GM18868 (cell line): ENCODE data around the gene ITCH.

Source experiments
- ATAC-seq: cut with Tn5 transposase; IDR thresholded peaks from one replicate; pipeline ENCODE4 v1.9.1; 2021; ENCODE audit warnings: mild to moderate bottlenecking, moderate library complexity; ENCODE audit not compliant: unreplicated experiment

The ITCH gene

GRCh38 chr20:34526466-34526865 lies 163.4 kb downstream of the ITCH start:
- ATAC-seq = no peak

GRCh38 chr20:34527016-34527415 lies 163.9 kb downstream of the ITCH start:
- ATAC-seq = no peak

DNA sequence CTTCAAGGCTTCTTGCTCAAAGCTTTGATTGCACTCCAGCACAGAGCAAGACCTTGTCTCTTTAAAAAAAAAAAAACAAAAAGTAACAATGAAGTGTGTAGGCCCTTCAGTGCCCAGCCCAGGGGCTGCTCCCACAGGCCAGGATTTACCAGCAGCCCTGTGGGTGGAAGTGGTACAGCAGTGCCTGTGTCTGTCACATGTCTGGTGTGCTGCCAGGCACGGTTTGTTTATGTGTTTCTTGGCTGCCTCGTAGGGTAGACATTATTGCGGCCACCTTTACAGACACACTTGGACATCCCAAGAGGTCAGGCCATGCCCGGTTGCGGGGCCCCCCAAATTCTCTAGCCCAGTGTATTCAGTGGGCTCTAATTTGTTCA lies 165.8 kb downstream of the ITCH start:
- ATAC-seq = no peak

GRCh38 chr20:34529742-34530141 lies 166.7 kb downstream of the ITCH start:
- ATAC-seq = no peak

DNA sequence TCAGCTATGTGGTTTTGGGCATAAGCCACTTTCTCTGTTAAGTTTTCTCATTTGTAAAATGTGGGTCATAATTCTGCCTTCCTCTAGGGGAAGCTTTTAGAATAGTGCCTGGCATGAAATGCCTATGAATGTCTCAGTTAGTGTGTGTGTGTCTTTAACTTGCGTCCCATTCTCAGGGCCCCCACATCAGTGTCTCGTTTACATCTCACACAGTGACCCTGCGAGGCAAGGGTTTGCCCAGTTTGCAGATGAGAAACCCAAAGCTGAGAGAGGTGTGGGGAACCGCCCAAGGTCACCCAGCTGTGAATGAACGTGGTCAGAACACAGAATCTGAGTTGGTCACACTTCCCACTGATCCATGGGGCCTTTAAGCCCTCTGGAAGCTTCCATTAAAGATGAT lies 167.3 kb downstream of the ITCH start:
- no peak for ATAC-seq

DNA sequence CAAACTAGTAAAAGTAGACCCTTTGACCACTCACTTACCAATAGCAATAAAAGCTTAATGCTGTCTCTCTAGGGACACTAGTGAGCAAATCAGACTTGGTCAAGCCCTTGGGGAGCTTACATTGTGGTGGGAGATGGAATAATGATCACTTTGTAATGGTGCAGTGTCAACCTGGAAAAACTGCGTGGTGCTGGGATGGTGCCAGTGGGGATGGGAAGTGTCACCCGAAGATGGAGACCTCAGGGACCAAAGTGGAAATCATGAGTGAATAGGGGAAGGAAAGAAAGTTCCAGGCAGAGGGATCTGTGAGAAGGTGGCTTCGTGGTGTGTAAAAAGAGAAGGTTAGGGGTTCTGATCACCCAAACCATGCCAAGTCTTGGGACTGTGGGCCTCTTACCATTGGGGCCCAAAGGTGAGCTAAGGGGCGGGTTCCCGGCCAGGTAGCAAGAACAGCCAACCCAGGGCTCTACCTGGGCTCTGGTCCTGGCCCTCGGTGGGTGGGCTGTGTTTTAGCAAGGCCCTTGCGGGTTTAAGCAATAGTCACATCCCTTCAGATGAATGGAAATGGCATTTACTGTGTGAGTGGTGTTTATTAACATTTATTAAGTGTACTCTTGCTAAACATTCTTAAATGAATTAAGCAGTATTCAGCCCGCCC lies 168.7 kb downstream of the ITCH start:
- no peak for ATAC-seq

- ATAC-seq = no peak
Observed at GRCh38 chr20:34532320-34532719, 169.2 kb downstream of the ITCH start.

GRCh38 chr20:34532756-34533155 lies 169.7 kb downstream of the ITCH start:
- ATAC-seq = no peak

GRCh38 chr20:34534391-34535165 lies 171.5 kb downstream of the ITCH start:
- no peak for ATAC-seq

GRCh38 chr20:34535301-34535840 lies 172.3 kb downstream of the ITCH start:
- no peak for ATAC-seq

- ATAC-seq = no peak
Observed at GRCh38 chr20:34535857-34536256, 172.8 kb downstream of the ITCH start.

DNA sequence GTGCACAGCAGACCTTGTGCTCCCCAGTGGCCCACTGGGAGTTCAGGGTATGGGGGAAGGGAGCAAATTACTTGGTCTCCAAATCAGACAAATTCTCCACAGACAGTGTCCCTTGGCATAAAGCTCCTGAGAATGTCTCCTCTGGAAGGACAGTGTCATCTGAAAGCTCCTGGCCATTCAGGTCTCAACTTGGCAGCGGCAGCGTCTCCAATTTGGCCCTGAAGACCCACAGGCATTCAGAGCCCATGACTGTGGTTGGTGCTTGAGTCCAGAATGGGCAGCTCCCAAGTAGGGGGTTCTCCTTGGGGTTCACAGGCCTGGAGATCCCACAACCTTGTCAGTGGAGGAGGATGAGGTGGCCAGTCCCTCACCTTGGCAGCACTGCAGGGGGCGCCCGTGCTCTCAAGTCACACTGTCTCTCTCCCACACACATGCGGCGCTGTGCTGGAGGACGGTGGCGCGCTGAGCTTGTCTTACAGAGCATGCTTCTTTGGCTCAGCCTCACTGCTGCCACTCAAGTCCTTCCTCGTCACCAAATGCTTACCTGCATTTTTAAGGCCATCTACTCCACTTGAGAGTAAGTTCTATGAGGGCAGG lies 173.8 kb downstream of the ITCH start:
- ATAC-seq = no peak

DNA sequence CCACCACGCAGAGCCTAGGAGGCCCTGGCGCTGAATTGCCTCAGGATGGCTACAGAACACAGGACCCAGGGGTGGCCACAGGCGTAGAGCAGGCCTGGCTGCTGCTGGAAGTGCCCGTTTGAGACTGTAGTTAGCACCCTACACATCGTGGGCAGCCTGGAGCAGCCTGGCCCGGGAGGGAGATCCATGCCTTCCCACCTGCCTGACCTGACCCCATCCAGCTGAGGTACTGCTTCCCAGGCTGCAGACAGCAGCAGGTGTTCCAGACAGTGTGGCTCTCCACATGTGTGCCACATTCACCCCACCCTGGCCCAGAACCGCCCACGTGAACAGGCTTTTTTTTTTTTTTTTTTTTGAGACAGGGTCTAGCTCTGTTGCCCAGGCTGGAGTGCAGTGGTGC lies 174.6 kb downstream of the ITCH start:
- ATAC-seq = no peak

DNA sequence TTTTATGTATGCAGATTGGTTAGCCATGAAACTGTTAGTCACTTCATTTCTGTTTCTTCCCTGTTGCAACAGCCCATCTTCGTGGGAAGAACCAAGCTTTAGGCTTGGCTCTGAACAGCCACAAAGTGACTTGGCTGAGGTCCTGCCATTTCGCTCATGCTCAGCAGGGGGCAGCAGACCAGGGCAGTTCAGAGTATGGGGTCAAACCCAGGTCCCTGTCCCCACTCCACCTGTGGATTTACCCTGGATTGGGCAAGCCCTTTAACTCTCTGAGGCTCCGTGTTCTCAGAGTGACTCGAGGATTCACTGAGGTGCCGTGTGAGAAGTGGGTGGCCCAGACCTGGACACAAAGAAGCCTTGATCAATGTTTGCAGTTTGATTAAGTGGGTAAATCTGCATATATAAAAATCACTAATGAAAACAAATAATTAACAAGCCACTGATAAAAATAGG lies 175.6 kb downstream of the ITCH start:
- no peak for ATAC-seq

GRCh38 chr20:34539756-34540155 lies 176.7 kb downstream of the ITCH start:
- no peak for ATAC-seq

DNA sequence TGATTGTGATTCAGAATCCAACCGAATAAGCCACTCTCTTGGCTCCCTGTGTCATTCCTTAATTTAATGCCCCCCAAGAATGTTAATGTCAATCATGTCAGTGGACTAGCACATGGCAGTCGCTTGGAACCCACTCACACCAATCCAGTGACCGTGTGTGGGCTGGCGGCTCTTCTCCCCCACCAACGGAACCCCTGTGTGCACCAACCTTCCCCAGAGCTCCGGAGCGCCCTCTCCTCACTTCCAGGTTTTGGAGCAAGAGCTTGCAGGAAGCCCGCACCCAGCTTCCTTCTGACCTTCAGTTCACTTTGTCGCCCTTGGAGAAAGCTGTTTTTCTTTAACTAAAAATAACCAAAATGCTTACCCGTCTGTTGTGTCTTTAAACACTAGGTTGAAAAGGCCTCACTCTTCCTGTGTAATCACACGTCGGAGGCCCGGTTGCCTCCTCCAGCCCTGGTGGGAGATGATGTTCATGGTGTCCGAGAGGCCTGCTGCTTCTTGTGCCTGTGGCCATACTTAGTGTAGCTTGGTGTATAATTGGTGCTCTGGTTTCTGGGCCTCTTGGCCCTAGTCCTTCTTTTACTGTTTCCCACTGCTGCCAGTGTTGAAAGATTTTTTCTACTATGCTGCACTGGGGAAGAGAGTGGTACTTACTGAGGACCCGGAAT lies 177.7 kb downstream of the ITCH start:
- ATAC-seq = no peak

- no peak for ATAC-seq
Observed at GRCh38 chr20:34541264-34541901, 178.3 kb downstream of the ITCH start.

GRCh38 chr20:34541917-34542316 lies 178.8 kb downstream of the ITCH start:
- no peak for ATAC-seq

- ATAC-seq = no peak
Observed at GRCh38 chr20:34542439-34542838, 179.4 kb downstream of the ITCH start.

DNA sequence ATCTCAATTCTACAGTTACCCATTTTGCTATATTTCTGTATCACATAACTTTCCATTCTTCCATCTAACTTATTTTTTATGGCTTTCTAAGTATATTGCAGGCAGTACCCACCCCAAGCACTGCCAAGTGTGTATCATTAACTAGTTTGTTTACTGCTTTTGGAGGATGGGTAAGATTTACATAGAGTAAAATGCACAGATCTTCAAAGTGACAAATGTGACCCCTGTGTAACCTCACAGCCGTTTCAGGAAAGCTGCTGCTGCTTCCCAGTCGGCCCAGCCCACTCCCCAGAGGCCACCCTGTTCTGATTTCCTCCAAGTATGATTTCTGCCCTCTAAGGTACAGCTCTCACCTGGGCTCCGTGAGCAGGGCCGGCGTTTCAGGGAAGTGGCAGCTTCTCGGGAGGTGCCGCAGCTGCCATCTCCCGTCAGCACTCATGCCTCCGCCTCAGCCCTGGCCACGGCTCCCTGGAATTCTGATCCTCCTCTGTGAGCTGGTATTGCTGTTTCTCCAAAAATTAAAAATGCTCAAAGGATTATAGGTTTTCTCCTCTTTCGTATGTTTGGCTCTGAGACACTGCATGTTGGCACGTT lies 180.5 kb downstream of the ITCH start:
- ATAC-seq = no peak
